ENCODE measurements around the gene MIER1.

DNA sequence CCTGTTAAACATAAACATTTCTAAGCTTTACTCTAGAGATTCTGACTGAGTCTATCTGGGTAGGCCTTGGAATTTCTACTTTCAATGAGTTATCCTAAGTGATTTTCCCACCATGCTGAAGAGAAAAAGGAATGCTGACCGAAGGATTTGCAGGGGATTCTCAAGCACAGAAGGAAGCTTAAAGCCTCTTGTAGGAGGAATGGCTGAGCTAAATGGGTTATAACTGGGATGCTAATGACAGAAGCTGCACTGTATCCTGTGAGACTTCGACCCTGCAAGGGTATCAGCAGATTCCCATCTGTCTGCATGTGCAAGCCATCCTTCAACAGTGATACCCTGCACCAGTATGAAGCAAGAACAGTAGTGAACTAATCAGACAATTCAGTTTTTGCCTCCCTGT lies 93.8 kb downstream of the MIER1 start:
- TF ChIP-seq, protein P1, sequence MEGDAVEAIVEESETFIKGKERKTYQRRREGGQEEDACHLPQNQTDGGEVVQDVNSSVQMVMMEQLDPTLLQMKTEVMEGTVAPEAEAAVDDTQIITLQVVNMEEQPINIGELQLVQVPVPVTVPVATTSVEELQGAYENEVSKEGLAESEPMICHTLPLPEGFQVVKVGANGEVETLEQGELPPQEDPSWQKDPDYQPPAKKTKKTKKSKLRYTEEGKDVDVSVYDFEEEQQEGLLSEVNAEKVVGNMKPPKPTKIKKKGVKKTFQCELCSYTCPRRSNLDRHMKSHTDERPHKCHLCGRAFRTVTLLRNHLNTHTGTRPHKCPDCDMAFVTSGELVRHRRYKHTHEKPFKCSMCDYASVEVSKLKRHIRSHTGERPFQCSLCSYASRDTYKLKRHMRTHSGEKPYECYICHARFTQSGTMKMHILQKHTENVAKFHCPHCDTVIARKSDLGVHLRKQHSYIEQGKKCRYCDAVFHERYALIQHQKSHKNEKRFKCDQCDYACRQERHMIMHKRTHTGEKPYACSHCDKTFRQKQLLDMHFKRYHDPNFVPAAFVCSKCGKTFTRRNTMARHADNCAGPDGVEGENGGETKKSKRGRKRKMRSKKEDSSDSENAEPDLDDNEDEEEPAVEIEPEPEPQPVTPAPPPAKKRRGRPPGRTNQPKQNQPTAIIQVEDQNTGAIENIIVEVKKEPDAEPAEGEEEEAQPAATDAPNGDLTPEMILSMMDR (IDR thresholded peaks at IDR 0.05), result no peak
- TF ChIP-seq EZH2 (IDR thresholded peaks at IDR 0.05), result no peak
- no peak for TF ChIP-seq EZH2phosphoT487 (IDR thresholded peaks at IDR 0.05)

Data from neural progenitor cell (in vitro differentiated cells).